GM23248 (cell line): Measurements from ENCODE around the gene PTPN23. TPM values are rescaled to one million over a fixed set of nuclear protein-coding genes. Genes with fewer than 3 reads are reported as not detected.

ENCODE experiments used
- DNase-seq: peaks from one replicate; pipeline ENCODE4 v3.0.0-alpha.2; 2015
- H2AFZ ChIP-seq: fragments of 200-600 bp; sonication (generic); 2 replicates; pipeline ENCODE4 v1.6.1; 2016; ENCODE audit warnings: antibody characterized with exemption
- H3F3A ChIP-seq: fragments of 200-600 bp; sonication (generic); 2 replicates; pipeline ENCODE4 v1.6.1; 2016; ENCODE audit warnings: mild to moderate bottlenecking, antibody characterized with exemption, mixed run types; ENCODE audit not compliant: insufficient read depth
- H3K27ac ChIP-seq: fragments of 200-600 bp; sonication (generic); 2 replicates; pipeline ENCODE4 v1.5.1; 2016; ENCODE audit warnings: mild to moderate bottlenecking
- H3K27me3 ChIP-seq: fragments of 200-600 bp; sonication (generic); replicated peaks from 2 replicates; pipeline ENCODE4 v1.6.1; 2016; ENCODE audit warnings: mild to moderate bottlenecking; ENCODE audit not compliant: insufficient read depth
- H3K36me3 ChIP-seq: fragments of 200-600 bp; sonication (generic); 2 replicates; pipeline ENCODE4 v1.6.1; 2016; ENCODE audit warnings: low read depth, mild to moderate bottlenecking
- H3K4me1 ChIP-seq: fragments of 200-600 bp; sonication (generic); 2 replicates; pipeline ENCODE4 v1.6.1; 2016; ENCODE audit warnings: mild to moderate bottlenecking; ENCODE audit not compliant: insufficient read depth
- H3K4me2 ChIP-seq: fragments of 200-600 bp; sonication (generic); one replicate; pipeline ENCODE4 v1.6.1; 2016; ENCODE audit warnings: mild to moderate bottlenecking; ENCODE audit not compliant: unreplicated experiment
- H3K4me3 ChIP-seq: fragments of 200-600 bp; sonication (generic); 2 replicates; pipeline ENCODE4 v1.5.1; 2016; ENCODE audit warnings: mild to moderate bottlenecking
- H3K79me2 ChIP-seq: fragments of 200-600 bp; sonication (generic); 2 replicates; pipeline ENCODE4 v1.6.1; 2016; ENCODE audit warnings: mild to moderate bottlenecking; ENCODE audit not compliant: insufficient read depth
- H3K9ac ChIP-seq: fragments of 200-600 bp; sonication (generic); 2 replicates; pipeline ENCODE4 v1.6.1; 2016; ENCODE audit warnings: mild to moderate bottlenecking
- H3K9me2 ChIP-seq: fragments of 200-600 bp; sonication (generic); 2 replicates; pipeline ENCODE4 v1.6.1; 2016; ENCODE audit warnings: mixed run types, mild to moderate bottlenecking, moderate library complexity; ENCODE audit not compliant: insufficient read depth
- H3K9me3 ChIP-seq: fragments of 200-600 bp; sonication (generic); one replicate; pipeline ENCODE4 v1.6.1; 2017; ENCODE audit warnings: low read depth
- H4K20me1 ChIP-seq: fragments of 200-600 bp; sonication (generic); 2 replicates; pipeline ENCODE4 v1.6.0; 2016; ENCODE audit not compliant: insufficient read depth
- EZH2 ChIP-seq: fragments of 200-600 bp; sonication (generic); IDR thresholded peaks from 2 replicates; pipeline ENCODE4 v1.6.1; 2018; ENCODE audit warnings: antibody characterized with exemption, mild to moderate bottlenecking; ENCODE audit not compliant: insufficient read depth, poor library complexity, severe bottlenecking
- EZH2phosphoT487 ChIP-seq: fragments of 200-600 bp; sonication (generic); IDR thresholded peaks from 2 replicates; pipeline ENCODE4 v1.6.1; 2018; ENCODE audit warnings: antibody characterized with exemption, moderate library complexity, mild to moderate bottlenecking, low read depth; ENCODE audit not compliant: insufficient read depth
- WGBS, 2 experiments: methylation state at CpG; one replicate each; pipeline ENCODE4 v1.1.6; 2015 to 2017; ENCODE audit warnings: low lambda C conversion rate in 2 of 2, low coverage in 1 of 2; ENCODE audit errors: missing lambda C conversion rate in 2 of 2; 5-methylcytosine and 5-hydroxymethylcytosine counted together
- in situ Hi-C: fragments of 300-500 bp; cut with MboI; formaldehyde crosslinking; loops from 2 replicates; pipeline ENCODE4 v1.15.0; 2020
- polyA plus RNA-seq: library from polyadenylated mRNA; unstranded; fragments of >200 nt; fragmentation: Nextera tagmentation; extraction: Ambion mirVana; gene quantifications from 2 replicates; pipeline ENCODE4 v1.2.1, GENCODE V29; 2016
- total RNA-seq: library from RNA; depleted of rRNA; stranded (reverse); fragments of >200 nt; shearing (Covaris generic); gene quantifications from 2 replicates; pipeline ENCODE4 v1.2.3, GENCODE V29; 2014; rRNA removed

PTPN23 gene, protein sequence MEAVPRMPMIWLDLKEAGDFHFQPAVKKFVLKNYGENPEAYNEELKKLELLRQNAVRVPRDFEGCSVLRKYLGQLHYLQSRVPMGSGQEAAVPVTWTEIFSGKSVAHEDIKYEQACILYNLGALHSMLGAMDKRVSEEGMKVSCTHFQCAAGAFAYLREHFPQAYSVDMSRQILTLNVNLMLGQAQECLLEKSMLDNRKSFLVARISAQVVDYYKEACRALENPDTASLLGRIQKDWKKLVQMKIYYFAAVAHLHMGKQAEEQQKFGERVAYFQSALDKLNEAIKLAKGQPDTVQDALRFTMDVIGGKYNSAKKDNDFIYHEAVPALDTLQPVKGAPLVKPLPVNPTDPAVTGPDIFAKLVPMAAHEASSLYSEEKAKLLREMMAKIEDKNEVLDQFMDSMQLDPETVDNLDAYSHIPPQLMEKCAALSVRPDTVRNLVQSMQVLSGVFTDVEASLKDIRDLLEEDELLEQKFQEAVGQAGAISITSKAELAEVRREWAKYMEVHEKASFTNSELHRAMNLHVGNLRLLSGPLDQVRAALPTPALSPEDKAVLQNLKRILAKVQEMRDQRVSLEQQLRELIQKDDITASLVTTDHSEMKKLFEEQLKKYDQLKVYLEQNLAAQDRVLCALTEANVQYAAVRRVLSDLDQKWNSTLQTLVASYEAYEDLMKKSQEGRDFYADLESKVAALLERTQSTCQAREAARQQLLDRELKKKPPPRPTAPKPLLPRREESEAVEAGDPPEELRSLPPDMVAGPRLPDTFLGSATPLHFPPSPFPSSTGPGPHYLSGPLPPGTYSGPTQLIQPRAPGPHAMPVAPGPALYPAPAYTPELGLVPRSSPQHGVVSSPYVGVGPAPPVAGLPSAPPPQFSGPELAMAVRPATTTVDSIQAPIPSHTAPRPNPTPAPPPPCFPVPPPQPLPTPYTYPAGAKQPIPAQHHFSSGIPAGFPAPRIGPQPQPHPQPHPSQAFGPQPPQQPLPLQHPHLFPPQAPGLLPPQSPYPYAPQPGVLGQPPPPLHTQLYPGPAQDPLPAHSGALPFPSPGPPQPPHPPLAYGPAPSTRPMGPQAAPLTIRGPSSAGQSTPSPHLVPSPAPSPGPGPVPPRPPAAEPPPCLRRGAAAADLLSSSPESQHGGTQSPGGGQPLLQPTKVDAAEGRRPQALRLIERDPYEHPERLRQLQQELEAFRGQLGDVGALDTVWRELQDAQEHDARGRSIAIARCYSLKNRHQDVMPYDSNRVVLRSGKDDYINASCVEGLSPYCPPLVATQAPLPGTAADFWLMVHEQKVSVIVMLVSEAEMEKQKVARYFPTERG (N-terminal part only)
- total RNA-seq (9.0 and 10.9 TPM in 2 replicates), polyA plus RNA-seq (12.0 and 14.3 TPM in 2 replicates)

DNA sequence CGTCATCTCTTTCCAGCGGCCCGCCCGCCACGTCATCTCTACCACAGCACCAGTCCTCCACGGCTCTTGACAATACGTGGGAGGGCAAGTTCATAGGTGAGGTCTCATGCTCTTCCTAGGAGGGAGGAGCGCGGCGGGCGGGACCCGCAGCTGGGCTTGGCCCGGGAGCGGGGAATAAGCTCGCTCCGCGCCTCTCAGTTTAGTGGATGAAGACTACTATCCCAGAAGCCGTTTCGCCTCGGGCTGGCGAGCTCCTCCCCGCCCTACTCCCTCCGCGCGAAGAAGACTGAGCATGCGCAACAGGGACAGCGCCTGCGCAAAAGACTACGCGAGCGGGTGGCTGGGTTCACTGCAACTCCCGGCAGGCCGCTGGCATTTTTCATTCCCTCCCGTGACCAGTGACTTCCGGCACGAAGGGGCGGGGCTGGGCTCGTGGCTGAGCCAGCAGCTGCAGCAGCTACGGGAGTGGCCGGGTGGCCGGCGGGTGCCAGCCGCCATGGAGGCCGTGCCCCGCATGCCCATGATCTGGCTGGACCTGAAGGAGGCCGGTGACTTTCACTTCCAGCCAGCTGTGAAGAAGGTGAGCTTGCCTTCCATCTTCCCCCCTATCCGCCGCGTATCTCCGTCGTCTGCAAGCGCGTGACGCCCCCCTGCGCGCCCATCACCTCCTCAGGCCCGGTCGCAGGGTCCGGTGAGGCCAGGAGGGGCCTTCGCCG lies at the start of gene PTPN23:
Gene PTPN23, plus strand, starts transcription at position 421 of the 716 bp plus-strand sequence. Its CDS starts 76 bp downstream, at position 497.
- H3K4me3 ChIP-seq = peak within 1 kb of the TSS; percentile 85
- TF ChIP-seq EZH2phosphoT487 (no peak), EZH2 (no peak)
- H3K9me2 ChIP-seq = no peaks in the 10 kb centered on the region
- no peaks in the 10 kb centered on the region for H3K36me3 ChIP-seq
- peak within 1 kb of the TSS; percentile 99 for H3K4me2 ChIP-seq
- in situ Hi-C loops = no loop called here
- H3K4me1 ChIP-seq = peaks cover 12% of the 10 kb centered on the region; the same call in 1 of the 2 replicates
- peaks cover 59% of the 10 kb centered on the region for H3K79me2 ChIP-seq
- H4K20me1 ChIP-seq = no peaks in the 10 kb centered on the region; the same call in 1 of the 2 replicates
- H3K27me3 ChIP-seq = no peaks in the 10 kb centered on the region
- peak within 1 kb of the TSS; percentile 97 for H3K9ac ChIP-seq
- WGBS, 2 experiments = 0 to 1% methylated on average over 55 to 61 of the region's 61 CpGs
- H3F3A ChIP-seq = no peaks in the 10 kb centered on the region; the same call in 1 of the 2 replicates
- peak within 1 kb of the TSS; percentile 79 for H2AFZ ChIP-seq
- H3K9me3 ChIP-seq = no peaks in the 10 kb centered on the region
- H3K27ac ChIP-seq = peak within 1 kb of the TSS; percentile 96
- DNase-seq = peak; percentile 99

DNA sequence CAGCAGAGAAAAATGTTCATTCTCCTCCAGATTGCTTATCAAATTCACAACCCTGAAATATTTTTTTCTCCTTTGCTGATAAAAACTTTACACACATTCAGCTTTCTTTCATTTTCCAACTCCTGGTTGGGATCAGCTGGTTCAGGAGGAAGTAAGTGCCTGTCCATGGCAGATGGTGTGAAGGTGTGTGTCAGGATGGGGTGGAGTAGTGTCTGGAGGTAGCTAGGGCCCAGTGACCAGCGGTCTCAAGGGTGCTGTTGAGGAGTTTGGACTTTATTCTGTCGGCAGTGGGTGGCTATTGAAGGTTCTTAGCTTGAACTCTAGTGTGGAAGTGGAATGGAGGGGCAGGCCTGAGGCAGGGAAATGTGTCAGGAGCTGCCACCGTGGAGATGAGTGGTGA lies 46.9 kb upstream of the PTPN23 start:
- H3F3A ChIP-seq = no peaks in the 10 kb centered on the region
- H3K36me3 ChIP-seq = peaks cover 17% of the 10 kb centered on the region; the same call in 1 of the 2 replicates
- no peak for TF ChIP-seq EZH2phosphoT487
- no peak for TF ChIP-seq EZH2
- DNase-seq = no peak
- H3K27ac ChIP-seq = no peak overlapping the region
- no peaks in the 10 kb centered on the region for H3K79me2 ChIP-seq
- in situ Hi-C loops = no loop called here
- H3K9me3 ChIP-seq = no peaks in the 10 kb centered on the region
- H3K4me1 ChIP-seq = no peaks in the 10 kb centered on the region
- WGBS, 2 experiments = 84 to 89% methylated on average over 3 of the region's 3 CpGs
- H3K9me2 ChIP-seq = no peaks in the 10 kb centered on the region
- H3K4me3 ChIP-seq = no peak overlapping the region
- H3K4me2 ChIP-seq = no peak overlapping the region
- H2AFZ ChIP-seq = no peak overlapping the region
- no peak overlapping the region for H3K9ac ChIP-seq
- H3K27me3 ChIP-seq = no peaks in the 10 kb centered on the region
- no peaks in the 10 kb centered on the region for H4K20me1 ChIP-seq

DNA sequence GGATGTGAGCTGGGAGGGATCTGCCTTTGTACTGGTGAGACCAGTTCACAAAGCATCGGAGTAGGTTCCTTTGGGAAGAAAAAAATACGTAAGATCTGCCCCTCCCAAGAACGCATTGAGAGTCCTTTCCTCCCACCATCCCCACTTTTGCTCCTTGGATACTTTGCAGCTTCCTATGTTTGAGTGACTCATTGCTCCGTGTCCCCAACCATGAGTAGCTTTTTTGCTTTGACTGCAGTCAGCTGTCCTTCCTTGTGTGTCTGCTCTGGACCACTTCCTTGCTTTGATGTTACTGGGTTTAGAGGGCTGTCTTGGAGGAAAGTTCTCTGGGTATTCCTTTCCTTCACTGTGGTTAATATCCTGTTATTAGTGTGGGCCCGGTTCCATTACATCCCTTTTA lies 43.2 kb upstream of the PTPN23 start:
- Histone ChIP-seq H3K9me2 (no peaks in the 10 kb centered on the region), H3K4me1 (no peaks in the 10 kb centered on the region), H3K9ac (no peak overlapping the region), H3F3A (no peaks in the 10 kb centered on the region), H3K4me3 (no peak overlapping the region), H3K4me2 (no peak overlapping the region), H3K9me3 (no peaks in the 10 kb centered on the region), H3K27ac (no peak overlapping the region), H3K27me3 (no peaks in the 10 kb centered on the region), H2AFZ (no peak overlapping the region), H4K20me1 (no peaks in the 10 kb centered on the region), H3K36me3 (peaks cover 15% of the 10 kb centered on the region; the same call in 1 of the 2 replicates), H3K79me2 (no peaks in the 10 kb centered on the region)
- WGBS, 2 experiments = 87 to 89% methylated on average over 5 of the region's 5 CpGs
- in situ Hi-C loops = no loop called here
- no peak for DNase-seq
- TF ChIP-seq EZH2 (no peak), EZH2phosphoT487 (no peak)
